ENCODE measurements around the gene NPAS3.

The NPAS3 gene

GRCh38 chr14:33381717-33382116, 443.0 kb downstream of the NPAS3 start:
- no peak for DNase-seq (ENCODE audit: low read depth)

DNA sequence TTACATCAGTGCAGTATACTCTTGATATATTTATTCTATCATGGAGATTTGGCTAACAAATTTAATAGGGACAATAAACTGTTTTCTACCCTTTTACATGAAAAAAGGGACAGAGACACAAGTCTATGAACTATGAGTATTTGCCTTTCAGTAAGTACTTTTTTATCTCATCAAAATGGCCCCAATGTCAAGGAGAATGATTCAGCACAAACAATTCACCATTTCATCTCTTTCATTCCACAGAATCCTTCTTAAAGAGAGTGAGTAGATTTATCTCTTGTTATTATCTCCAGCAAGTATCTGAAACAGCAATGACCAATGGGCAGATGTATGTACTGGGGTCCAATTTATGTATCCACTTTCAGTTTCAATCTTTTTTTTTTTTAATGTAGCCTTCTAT, 447.5 kb downstream of the NPAS3 start:
- DNase-seq (ENCODE audit: low read depth), result no peak

- DNase-seq (ENCODE audit: low read depth), result no peak
Measured at GRCh38 chr14:33386781-33387180, 448.1 kb downstream of the NPAS3 start.

GRCh38 chr14:33390335-33390734, 451.7 kb downstream of the NPAS3 start:
- DNase-seq (ENCODE audit: low read depth), result no peak

- no peak for DNase-seq (ENCODE audit: low read depth)
Measured at GRCh38 chr14:33393231-33393894, 454.7 kb downstream of the NPAS3 start.

GRCh38 chr14:33393895-33394368, 455.3 kb downstream of the NPAS3 start:
- no peak for DNase-seq (ENCODE audit: low read depth)

DNA sequence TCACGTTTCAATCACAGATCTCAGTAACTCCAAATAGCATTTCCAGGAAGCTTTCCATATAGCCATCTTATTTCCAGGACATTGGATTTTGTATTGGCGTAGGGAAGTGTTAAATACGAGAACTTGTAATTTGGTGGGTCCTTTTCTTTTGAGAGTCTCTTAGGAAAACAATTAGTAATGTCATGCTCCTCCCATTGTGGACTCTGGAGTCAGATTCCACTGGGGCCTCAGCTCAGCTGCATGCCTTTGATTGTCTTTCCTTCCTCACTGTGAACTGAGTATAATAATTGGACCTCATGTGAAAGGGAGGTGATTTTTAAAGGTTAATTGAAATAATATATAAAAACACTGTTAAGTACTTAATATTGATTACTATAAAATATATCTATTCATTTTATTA, 462.6 kb downstream of the NPAS3 start:
- DNase-seq (ENCODE audit: low read depth), result no peak

DNA sequence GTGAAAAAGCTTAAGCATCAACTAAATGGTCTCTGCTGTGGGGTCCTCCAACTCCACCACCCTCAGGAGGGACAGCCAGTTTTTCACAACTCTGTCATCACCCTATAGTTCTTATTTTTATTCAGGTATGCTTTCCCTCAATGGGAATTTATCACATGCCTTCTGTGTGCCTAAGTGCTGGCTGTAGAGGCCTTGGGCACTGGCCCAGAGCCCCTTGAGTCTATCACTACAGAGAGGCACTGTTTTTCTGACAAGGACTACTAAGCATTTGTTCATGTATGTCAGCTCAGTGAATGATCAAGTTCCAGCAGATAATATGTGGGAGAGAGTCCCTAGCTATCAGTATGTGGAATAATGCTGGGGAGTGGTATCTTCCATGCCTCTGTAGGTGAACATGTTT, 463.9 kb downstream of the NPAS3 start:
- no peak for DNase-seq (ENCODE audit: low read depth)

DNA sequence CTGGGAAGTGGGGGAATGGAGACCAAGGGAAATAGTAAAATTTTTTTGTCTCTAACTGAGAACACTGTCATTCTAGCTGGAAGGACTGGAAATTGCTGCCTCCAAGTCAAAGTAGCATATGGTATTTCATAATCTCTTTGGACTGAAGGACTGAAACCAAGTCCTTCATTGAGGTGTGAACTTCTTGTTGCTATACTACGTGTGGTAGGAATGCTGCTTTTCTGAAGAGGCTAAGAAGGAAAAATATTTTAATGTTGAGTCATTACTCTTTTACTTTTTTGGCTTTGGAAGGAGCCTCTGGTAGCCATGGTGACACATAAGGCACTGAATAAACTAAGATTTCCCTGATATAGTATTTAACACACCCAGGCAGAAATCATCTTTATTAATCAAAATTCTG, 465.4 kb downstream of the NPAS3 start:
- no peak for DNase-seq (ENCODE audit: low read depth)

DNA sequence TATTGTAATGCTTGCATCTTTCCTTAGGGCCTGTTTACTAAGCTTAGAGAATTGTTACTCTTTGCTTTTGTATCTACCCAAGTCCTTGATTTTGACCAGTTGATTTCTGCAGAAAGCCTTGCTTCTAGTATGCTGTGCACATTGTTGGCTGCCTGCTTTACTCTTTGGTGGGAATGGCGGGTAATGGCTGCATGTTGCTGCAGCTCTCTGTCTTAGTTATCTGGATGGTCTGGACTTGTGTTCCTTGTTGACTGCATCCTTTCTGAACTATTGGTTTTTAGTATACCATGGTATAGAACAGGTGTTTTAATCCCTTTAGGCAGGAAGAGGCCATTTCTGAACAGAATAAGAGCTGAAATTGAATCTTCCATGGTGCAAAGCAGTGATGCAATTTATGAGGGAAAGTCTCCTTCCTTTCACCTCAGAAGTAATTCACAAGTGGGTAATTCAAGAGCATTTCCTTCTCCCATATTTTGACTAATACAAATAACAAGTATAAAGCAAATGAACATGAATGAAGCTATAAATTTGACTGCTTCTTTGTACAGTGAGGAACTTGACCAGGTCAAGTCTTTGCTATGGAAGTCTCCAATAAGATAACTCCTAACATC, 466.4 kb downstream of the NPAS3 start:
- DNase-seq (ENCODE audit: low read depth), result no peak

DNA sequence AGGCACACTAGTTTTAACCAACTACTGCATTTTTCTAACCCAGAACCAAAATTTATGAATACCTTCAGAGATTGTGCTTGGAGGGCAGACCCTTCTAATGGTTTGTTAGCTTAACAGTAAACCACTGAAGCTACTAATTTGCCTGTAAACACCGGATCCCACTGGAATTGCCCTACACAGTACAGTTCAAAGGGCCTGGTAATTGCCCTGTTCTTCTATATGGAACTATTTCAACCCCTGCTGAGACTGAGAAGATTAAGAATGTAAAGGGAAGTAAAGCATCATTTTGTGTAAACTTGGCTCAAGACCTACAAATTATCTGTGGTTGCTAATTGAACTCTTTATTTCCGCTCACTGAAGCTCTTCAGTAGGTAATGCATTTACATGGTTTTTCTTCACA, 468.1 kb downstream of the NPAS3 start:
- DNase-seq (ENCODE audit: low read depth), result no peak

DNA sequence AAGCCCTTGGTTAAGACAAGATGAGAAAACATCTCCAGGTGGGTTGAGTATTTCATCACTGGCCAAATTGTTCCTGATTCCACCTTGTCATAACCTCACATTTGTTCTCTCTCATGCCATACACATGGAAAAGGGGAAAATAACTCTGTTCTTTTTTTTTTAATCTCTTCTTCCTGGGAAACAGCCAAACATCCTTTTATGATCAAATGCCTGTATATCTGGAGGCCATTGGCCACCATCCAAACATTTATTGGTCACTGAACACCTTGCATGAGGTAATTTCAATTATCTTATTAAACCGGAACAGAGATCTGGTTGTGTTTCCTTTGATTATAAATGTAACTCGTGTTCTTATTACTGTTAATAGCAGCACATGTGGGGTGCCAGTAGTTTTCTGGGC, 469.6 kb downstream of the NPAS3 start:
- DNase-seq (ENCODE audit: low read depth), result no peak

DNA sequence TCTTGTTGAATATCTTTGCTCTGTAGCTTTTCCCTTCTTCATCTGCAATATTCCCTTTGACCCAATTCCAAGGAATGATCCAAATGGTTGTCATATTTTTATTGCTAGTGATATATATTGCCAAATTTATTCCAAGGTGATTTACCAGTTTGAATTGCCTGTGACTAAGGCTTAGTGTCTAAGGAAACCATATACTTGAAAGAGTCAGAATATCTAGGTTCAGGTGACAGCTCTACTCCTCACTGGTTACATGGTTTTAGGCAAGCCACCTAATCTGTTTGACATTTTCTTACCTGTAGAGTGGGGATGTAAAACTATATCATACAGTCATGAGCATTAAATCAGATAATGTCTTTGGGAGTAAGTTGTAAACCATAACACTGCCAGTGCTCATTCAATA, 473.8 kb downstream of the NPAS3 start:
- DNase-seq (ENCODE audit: low read depth), result no peak

DNA sequence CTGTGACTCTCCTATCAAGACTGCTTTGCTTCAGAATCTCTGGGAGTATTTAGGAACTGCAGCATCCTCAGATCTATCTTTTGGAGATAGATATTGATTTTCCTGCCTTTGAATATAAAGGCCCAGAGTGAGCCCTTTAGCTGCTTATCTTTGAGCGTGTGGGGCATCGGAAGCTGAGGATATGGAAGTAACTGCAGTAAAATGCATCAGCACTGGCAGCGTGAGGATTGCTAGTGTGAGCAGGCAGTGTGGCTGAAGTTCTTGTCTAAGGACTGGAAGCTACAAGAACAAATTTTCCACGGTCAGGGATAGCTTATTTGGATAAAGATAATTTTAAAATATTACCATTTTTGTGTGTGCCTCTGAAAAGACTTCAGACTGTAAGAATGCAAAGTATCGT, 474.7 kb downstream of the NPAS3 start:
- no peak for DNase-seq (ENCODE audit: low read depth)

DNA sequence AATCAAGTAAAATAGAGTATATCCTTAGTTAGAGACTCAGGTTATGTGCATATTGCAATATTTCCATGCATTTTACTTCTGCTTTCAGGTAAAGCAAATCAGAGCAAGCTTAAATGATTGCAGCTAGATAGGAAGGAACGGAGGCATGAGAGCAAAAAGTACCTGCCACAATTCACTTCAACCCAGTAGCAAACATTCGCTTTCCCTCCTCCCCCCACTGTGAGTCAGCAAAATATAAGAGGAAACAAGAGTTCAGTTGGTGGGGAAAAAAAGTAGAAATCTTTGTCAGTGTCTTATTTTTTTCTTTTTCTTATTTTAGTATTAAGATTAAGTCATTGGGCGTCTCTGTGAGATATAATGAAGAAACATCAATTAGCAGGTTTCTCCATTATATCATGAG, 475.4 kb downstream of the NPAS3 start:
- no peak for DNase-seq (ENCODE audit: low read depth)

DNA sequence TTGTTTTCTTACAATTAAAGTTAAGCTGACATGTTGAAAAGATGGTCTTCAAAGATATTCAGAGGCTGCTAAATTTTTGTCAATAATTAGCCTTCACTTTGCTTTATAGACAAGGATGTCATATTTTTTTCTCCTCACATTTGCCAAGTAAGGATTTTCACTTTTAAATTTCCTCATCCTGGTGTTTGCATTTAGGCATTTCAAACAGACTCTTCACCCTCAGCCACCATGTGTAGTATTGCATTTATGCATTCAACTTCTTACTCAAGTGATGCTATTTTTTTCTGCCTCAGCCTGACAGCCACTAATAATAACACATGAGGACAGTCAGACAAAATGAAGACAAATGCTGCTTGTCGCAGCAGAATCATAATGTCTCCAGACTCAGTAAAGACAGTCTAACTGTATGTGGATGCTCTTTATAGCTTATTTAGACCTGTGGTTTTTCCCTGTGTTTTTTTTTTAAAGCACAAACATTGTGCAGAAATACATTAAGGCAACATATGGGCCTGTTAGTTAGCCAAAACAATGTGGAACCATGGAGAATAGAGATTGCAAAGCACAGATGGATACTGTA, 481.5 kb downstream of the NPAS3 start:
- no peak for DNase-seq (ENCODE audit: low read depth)

DNA sequence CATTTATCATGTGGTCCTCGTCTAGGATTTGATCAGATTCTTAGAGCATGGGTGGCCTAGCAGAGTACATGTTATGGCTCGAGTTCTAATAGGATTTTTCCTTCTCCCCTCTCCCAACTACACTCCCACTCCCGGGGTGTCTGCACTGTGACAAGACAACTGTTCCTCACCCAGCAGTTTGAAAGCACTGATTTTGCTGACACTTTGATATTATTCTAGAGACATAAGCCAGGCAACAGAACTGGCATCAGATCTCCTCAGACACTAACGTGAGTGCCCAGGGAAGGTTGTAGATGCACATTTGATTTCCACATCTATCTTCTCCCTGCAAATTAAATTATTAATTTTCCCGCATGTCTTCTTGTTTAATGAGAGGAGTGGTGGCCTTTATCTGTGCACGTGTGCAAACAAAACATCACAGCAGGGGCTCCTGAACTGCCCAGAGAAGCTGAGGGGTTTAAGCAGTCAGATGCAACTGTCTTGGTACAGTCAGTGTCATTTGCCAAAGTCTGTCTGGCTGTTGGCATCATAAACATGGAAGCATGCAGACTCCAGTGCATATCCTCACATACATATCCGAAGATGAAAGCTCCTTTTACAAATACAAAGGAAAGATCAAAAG, 491.8 kb downstream of the NPAS3 start:
- DNase-seq (ENCODE audit: low read depth), result no peak

DNA sequence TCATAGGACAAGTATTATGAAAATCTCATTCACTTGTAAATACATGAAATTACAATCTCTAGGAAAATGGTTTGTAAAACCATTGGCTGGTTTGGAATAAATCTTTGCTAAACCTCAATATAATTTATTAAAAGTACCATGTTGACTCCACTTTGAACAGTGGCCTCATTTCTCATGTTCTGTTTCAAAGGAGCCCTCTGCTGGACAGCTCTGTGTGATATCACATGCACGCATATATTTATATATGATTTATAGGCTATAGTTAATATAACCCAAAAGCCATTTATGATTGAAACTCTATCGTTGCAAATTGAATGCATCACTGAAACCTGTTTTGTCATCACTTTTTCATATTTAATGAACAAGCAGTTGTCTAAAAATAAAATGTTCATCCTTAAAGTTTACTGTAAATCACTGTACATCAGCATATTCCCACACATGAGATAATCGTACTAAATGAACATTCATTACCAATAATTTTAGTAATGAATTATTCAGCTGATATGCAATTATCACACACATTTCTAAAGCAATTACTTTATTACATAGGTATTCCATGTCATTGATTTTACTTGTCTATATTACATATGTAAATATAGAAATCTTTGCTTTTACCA, 493.8 kb downstream of the NPAS3 start:
- DNase-seq (ENCODE audit: low read depth), result no peak

DNA sequence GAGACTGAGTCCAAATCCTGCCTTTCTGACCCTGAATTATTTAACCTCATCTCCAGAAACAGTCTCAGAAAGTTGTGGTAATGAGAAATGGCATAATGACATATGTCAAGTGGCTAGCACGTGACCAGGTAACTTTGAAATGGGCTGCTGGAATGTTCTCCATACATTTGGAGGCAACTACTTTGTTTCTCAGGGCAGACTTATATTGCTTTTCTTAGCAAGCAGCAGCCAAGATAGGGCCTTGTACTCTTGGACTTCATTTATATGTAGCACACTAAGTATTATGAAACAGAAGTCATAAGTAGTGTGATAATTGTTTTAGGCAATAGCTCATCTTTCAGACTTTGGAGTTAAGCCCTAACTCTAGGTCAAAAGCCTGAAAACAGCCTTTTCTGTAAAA, 494.7 kb downstream of the NPAS3 start:
- DNase-seq (ENCODE audit: low read depth), result no peak

GRCh38 chr14:33435911-33436689, 497.4 kb downstream of the NPAS3 start:
- DNase-seq (ENCODE audit: low read depth), result no peak

GRCh38 chr14:33441633-33442032, 503.0 kb downstream of the NPAS3 start:
- DNase-seq (ENCODE audit: low read depth), result no peak

DNA sequence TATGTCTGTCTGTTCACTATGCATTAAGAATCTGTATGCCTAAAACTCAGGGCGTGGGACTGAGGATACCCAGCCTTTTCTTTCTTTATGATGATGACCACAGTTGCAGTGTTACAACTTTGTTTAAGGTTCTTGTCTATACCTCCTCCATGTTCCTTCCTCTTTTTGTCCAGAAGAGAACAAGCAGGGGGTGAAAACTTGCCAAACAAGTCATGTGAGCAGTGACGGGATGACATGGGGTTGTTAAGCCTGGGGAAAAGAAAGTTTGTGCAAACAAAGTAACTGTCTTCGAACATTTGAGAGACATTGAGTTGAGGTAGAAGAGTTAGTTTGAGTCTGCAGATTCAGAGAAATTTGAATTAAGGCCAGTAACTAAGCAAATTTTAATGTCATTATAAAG, 505.5 kb downstream of the NPAS3 start:
- no peak for DNase-seq (ENCODE audit: low read depth)
